ENCODE data around the gene ERN1. TPM values are rescaled to one million over a fixed set of nuclear protein-coding genes. Genes with fewer than 3 reads are reported as not detected.
A peak's percentile ranks its signal among the peaks of the same experiment; 100 is the strongest.

ERN1 gene
- total RNA-seq, 4 donors from 2014 or later, result 8.4 to 12.8 (median 12.1) TPM

GRCh38 chr17:64097196-64097936 is 32.6 kb downstream of the ERN1 start:
- Histone ChIP-seq H3K27ac (peak overlapping the region in 3 of 4 donors; percentile 1 to 22 (median 15)), H3K9me3 (no peaks in the 10 kb centered on the region), H3K4me3 (no peak overlapping the region), H3K4me1 (peaks cover 0 to 22% (median 0%) of the 10 kb centered on the region in 3 donors), H3K27me3 (no peaks in the 10 kb centered on the region), H3K36me3 (peaks cover 0 to 28% of the 10 kb centered on the region in 2 donors)
- TF ChIP-seq CTCF (IDR thresholded peaks at IDR 0.05) (no peak), POLR2AphosphoS5 (IDR thresholded peaks at IDR 0.05) (no peak), EP300 (IDR thresholded peaks at IDR 0.05) (no peak), POLR2A (IDR thresholded peaks at IDR 0.05) (no peak)
- WGBS, 2 donors (ENCODE audit: low coverage in 1 of 2), result 26 to 43% methylated on average over 8 of the region's 8 CpGs
- ATAC-seq, result peak; percentile 74

GRCh38 chr17:64096037-64096436 is 33.9 kb downstream of the ERN1 start:
- H3K27ac ChIP-seq, result no peak overlapping the region
- WGBS, 2 donors (ENCODE audit: low coverage in 1 of 2), result 88 to 100% methylated on average over 2 of the region's 3 CpGs

GRCh38 chr17:64095144-64095882 is 34.6 kb downstream of the ERN1 start:
- Histone ChIP-seq H3K4me1 (peaks cover 0 to 26% (median 0%) of the 10 kb centered on the region in 3 donors), H3K9me3 (no peaks in the 10 kb centered on the region), H3K27me3 (no peaks in the 10 kb centered on the region), H3K36me3 (peaks cover 0 to 37% of the 10 kb centered on the region in 2 donors), H3K27ac (no peak overlapping the region), H3K4me3 (no peak overlapping the region)
- no peak for ATAC-seq
- 94% methylated on average over 7 of the region's 7 CpGs for WGBS, 2 donors (ENCODE audit: low coverage in 1 of 2)
- no peak for TF ChIP-seq EP300 (IDR thresholded peaks at IDR 0.05)
- TF ChIP-seq CTCF (IDR thresholded peaks at IDR 0.05), result no peak
- TF ChIP-seq POLR2AphosphoS5 (IDR thresholded peaks at IDR 0.05), result no peak
- no peak for TF ChIP-seq POLR2A (IDR thresholded peaks at IDR 0.05)

More at GRCh38 chr17:64096037-64096436, 33.9 kb downstream of the ERN1 start:
- H3K27me3 ChIP-seq, result no peaks in the 10 kb centered on the region
- H3K9me3 ChIP-seq, result no peaks in the 10 kb centered on the region
- no peak overlapping the region for H3K4me3 ChIP-seq
- H3K4me1 ChIP-seq, result peaks cover 0 to 26% (median 0%) of the 10 kb centered on the region in 3 donors
- H3K36me3 ChIP-seq, result peaks cover 0 to 37% of the 10 kb centered on the region in 2 donors
- no peak for ATAC-seq
- no peak for TF ChIP-seq POLR2AphosphoS5 (IDR thresholded peaks at IDR 0.05)
- no peak for TF ChIP-seq POLR2A (IDR thresholded peaks at IDR 0.05)
- no peak for TF ChIP-seq CTCF (IDR thresholded peaks at IDR 0.05)
- no peak for TF ChIP-seq EP300 (IDR thresholded peaks at IDR 0.05)

GRCh38 chr17:64094412-64094811 is 35.5 kb downstream of the ERN1 start:
- Histone ChIP-seq H3K9me3 (no peaks in the 10 kb centered on the region), H3K4me3 (no peak overlapping the region), H3K4me1 (peaks cover 0 to 26% (median 0%) of the 10 kb centered on the region in 3 donors), H3K27ac (no peak overlapping the region), H3K27me3 (no peaks in the 10 kb centered on the region), H3K36me3 (peaks cover 0 to 37% of the 10 kb centered on the region in 2 donors)
- WGBS, 2 donors (ENCODE audit: low coverage in 1 of 2), result 92 to 93% methylated on average over 3 to 7 of the region's 7 CpGs
- no peak for ATAC-seq
- TF ChIP-seq EP300 (IDR thresholded peaks at IDR 0.05) (no peak), POLR2A (IDR thresholded peaks at IDR 0.05) (no peak), CTCF (IDR thresholded peaks at IDR 0.05) (no peak), POLR2AphosphoS5 (IDR thresholded peaks at IDR 0.05) (no peak)

Measured in gastroesophageal sphincter (tissue), 4 donors.